ENCODE results near the gene PARD3B.
A peak's percentile ranks its signal among the peaks of the same experiment; 100 is the strongest.

Gene PARD3B

DNA sequence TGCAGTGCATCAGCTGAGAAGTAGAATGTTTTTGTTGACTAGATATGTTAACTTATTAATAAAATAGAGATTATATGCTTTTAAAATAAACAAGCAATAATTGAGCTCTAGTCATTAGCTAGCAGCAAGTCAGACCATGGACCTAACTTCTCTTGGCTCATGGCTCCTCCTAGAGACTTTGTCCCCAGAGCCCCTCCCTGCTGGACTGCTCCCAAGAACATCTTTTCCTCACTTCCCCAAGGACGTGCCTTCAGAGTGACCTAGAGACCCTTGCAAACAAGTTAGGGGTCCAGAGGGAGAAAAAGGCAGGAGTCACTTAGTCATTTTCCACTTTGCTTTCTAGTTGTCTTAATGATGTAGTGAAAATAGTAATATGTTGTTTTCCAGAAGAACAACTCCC, 824.5 kb downstream of the PARD3B start:
- FAIRE-seq, result no peak

GRCh38 chr2:205370726-205371125, 825.5 kb downstream of the PARD3B start:
- no peak for FAIRE-seq

DNA sequence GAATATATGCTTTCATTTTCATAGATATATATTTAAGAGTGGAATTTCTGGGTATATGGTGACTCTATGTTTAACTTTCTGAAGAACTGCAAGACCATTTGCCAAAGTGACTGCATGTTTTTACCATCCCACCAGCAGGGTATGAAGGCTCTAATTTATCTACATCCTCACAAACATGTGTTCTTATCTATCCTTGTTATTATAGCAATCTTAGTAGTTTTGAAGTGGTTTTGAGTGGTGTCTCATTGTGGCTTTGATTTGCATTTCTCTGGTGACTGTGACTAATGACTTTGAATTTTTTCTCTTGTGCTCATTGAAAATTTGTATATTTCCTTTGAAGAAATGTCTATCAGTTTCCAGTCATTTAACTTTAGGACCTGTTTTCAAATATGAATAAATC, 826.9 kb downstream of the PARD3B start:
- no peak for FAIRE-seq

GRCh38 chr2:205375461-205376448, 830.5 kb downstream of the PARD3B start:
- FAIRE-seq, result no peak

- no peak for FAIRE-seq
These were observed 832.0 kb downstream of the PARD3B start for GRCh38 chr2:205377324-205377723.

GRCh38 chr2:205383601-205384000, 838.3 kb downstream of the PARD3B start:
- no peak for FAIRE-seq

GRCh38 chr2:205386109-205386508, 840.8 kb downstream of the PARD3B start:
- no peak for FAIRE-seq

- no peak for FAIRE-seq
These were observed 842.2 kb downstream of the PARD3B start for GRCh38 chr2:205387350-205388055.

DNA sequence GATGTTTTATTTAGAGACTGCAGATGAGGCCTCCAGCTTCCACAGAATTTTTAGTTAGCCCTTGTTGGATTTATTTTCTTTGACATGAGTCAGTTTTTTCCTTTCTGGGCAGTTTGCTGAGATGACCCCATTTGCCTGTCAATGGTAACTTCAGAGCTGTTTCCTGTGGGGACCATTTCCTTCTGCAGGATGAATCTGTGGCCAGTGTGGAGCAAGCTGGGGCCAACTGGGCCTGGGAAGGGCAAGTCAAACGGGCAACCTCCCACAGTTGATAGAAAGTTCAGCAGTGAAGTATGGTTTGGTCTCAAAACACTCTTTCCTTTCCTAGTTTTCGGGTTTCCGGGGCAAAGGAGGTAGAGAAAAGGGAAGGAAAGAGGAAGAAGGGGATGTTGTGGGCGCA, 845.6 kb downstream of the PARD3B start:
- no peak for FAIRE-seq

DNA sequence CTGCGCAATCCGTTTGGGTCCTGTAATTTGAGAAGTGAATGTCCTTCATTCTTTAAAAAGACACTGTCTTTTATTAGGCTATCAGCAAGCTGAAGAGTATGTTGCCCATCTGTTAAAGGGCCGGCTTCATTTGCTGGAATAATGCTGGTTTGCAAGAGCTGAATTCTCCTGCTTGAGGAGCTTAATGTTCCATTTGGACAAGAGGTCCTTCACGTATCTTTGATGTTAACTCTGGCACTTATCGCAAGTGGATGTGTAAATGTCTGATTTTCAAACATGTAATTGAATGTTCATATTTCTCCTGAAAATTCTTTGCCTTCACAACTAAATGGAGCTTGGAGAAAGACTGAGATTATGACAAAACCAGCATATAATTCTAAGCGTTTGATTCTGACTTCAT, 856.2 kb downstream of the PARD3B start:
- no peak for FAIRE-seq

DNA sequence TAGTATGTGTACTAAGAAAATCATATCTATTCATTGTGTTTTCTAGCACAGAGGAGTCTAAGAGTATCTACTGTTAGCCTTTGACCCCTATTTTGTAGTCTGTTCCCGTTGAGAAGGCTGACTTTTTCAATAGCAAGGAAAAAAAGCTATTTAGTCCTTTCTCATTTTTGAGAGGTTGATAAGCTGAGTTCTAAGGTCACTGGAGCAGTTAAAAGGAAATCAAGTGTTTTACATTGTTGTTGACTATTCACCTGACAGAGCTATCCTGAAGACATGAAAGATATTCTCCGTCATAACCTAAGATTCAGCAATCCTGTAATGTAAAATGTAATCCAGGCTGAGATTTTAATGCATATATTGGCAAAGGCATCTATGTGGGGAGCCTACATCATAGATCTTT, 856.7 kb downstream of the PARD3B start:
- no peak for FAIRE-seq

DNA sequence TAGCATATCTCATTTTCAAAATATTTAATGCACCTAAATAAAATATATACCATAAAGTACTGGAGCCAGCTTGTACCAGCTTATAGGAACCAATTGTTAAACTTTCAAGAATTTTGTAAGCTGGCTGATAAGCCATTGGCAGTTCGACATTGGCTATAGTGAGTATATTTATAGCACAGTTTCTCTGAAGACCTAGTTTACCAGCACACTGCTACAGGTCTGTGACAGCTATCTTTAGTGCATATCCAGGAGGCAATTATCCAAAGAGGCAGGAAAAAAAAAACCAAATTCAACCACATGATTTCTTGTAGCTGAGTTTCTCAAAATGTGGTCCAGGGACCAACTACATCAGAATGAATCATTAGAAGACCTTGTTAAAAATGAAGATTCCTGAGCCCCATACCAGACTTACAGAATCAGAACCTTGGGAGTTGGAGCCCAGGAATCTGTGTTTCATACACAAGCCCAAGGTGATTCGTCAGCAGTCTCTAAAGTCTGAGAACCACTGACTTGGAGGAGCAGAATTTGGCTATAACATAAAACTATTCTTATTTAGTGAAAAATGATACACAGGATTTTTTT, 858.1 kb downstream of the PARD3B start:
- FAIRE-seq, result no peak

DNA sequence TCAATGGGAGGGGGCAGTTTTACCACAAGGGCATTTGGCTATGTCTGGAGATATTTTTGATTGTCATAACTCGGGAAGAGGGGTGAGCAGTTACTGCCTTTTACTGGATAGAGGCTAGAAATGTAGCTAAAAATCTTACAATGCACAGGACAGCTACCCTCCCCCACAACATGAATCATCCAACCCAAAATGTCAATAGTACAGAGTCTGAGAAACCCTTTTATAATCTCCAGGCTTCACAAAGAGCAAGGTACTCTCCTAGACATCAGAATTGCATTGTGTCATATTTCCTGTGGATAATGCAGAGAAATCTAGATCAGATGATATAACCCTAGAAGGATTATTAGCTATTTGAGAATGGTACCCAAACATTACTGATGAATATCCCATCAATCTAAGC, 859.9 kb downstream of the PARD3B start:
- FAIRE-seq, result no peak

GRCh38 chr2:205405752-205406151, 860.5 kb downstream of the PARD3B start:
- FAIRE-seq, result no peak

DNA sequence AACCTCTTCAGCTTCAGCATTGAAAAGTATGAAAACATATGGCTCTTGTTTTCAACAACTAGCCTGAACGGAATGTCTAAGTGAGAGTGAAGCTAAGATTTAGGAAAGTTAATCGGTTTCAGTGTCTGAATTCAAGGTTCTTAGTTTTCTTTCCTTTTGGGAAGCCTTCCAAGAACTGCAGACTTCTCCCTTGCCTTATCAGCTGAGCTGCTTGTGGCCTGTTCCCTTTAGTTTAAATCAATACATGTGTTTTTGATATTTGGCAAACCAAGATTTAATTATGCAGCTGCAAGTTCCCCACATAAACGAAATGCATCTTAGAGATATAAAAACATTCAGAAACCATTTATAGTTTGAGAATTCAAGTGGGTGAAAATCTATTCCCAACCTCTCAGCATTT, 862.7 kb downstream of the PARD3B start:
- FAIRE-seq, result peak; percentile 53

- FAIRE-seq, result no peak
These were observed 863.4 kb downstream of the PARD3B start for GRCh38 chr2:205408696-205409095.

DNA sequence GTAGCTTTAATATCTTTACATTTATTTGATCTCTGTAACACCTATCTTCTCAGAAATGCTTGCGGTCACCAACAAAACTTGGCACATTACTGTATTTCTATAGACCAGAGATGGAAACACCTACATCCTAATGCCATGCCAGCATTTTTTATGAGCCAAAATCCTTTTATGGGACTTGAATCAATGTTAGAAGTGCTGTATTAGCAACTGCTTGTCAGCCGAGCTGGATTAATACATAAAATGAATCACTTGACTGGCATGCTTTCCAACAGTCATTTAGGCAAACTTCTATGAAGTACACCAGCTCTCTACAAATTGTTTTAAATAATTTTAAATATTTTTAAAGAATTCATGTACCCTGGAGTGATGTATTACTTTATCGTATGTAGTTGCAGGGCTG, 864.1 kb downstream of the PARD3B start:
- no peak for FAIRE-seq

DNA sequence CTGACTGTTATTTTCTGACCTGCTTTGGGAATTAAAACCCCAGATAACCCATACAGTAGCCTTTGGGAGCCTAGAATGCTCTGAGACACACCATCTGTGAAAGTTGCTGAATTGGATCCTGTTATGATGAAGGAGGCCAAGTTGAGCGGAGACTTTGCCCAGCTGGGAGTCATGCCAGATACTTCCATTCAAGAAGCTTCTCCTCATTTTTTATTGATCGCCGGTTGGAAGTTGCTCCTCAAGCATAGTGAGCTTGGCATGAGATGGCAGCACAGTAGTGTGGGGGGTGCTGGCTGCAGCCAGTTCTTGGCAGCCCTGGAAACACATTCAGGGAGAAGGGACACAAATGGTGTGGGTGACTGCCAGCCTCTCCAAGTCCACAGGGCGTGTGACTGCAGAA, 866.3 kb downstream of the PARD3B start:
- FAIRE-seq, result no peak

DNA sequence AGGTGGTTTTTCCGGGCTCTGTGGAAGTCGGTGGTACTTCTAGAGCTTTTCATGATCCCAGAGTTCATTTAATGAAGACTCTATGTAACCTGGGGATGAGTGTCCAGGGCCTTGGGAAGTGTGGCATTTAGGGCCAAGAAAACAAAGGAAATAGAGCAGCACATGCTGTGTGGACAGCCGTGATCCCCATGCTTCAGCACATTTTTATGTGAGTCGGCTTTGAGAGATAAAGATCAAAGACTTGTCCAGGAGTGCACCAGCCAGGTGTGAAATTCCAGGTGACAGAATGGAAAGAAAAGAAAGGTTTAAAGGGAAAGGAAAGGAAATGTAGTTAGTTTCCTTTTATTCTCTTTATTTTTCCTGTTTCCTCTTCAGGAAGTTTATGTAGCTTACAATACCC, 879.1 kb downstream of the PARD3B start:
- FAIRE-seq, result no peak

- no peak for FAIRE-seq
These were observed 879.8 kb downstream of the PARD3B start for GRCh38 chr2:205425102-205425501.

DNA sequence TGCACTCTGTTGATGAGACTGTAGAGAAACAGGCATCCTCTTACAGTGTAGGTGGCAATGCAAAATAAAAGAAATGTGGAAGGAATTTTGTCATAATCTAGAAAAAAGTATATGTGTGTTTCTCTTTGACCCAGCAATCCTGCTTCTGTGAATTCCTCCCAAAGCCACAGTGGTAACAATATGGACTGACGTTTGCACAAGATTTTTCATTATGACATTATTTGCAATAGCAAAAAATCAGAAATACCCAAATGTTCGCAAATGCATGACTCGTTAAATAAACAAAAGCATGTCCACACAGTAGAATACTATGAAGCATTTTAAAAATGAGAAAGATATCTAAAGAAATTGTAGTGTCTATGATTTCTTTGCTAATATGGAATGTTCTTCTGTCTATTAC, 881.8 kb downstream of the PARD3B start:
- FAIRE-seq, result no peak

DNA sequence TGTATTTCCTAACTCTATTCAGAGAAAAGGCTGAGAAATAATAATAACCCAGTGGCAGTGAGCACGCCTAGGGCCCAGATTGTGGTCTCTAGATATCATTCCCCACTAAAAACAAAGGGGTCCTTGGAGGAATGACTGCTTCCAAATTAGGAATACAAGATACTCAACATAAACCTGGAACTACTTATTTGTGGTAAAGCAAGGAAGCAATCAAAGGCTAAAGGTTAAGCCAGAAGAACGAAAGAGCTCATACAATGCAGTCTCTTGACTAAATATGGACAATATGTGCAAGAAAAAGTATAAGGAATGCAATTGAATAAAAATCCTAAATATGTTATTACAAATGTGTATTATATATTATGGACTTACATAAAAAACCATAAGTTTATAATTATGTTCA, 883.5 kb downstream of the PARD3B start:
- no peak for FAIRE-seq

DNA sequence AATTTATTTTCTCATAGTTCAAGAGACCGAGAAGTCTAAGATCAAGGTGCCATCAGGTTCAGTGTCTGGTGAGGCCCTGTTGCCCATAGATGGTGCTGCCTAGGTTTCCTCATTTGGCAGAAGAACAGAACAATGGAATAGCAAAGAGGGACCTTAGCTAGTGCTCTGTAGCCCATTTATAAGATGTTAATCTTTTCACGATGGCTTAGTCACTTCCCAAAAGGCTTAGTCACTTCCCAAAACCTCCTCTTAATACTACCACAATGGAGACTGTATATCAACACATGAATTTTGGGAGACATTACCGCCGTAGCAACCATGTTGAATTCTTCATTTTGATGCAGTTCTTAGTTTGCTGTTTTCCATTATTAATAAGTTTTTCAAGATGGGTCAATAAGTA, 890.7 kb downstream of the PARD3B start:
- no peak for FAIRE-seq

- no peak for FAIRE-seq
These were observed 893.0 kb downstream of the PARD3B start for GRCh38 chr2:205438241-205438640.

Data from islet of Langerhans (tissue), 1 donor.